ENCODE results near the gene THSD4. TPM values are rescaled to one million over a fixed set of nuclear protein-coding genes. Genes with fewer than 3 reads are reported as not detected.

THSD4 gene
- total and polyA plus RNA-seq, 9 of the 15 experiments (the other 6 are each of a cell fraction or from before 2014, with no cell fraction given): 0.04 TPM; not detected in 5

DNA sequence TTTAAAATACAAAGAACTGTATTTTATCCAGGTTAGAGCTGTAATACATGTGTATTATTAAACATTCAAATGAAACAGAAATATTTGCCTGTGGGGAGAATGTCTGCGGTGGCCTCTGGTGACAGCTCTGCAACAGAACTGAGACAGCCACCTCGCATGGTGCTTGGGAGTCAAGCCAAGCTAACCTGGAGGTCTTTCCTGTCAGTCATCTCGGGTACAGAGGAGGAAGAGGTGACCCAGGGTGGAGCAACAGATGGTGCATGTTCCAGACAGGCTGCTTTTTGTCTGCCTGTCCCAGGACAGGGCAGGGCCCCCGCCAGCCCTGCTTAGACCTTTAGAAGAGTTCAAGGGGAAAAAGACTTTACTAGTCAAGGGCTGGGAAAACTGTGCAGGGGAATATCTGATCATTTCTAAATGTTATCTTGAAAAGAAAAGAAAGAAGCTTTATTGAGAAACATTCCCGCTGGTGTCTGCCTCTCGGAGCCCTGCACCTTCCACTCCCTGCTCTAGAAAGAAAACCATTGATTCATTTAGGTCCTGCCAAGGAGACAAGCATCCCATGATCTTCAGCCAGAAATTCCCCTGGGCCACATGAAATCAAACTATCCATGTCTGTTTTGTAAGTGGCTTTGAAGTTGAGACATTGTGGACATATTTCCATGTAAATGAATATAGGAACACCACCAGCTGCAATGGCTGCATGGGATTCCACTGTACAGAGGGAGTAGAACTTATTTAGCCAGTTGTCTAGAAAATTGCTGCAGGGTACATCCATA lies 689.6 kb downstream of the THSD4 start (continued):
- TF ChIP-seq, protein P1, sequence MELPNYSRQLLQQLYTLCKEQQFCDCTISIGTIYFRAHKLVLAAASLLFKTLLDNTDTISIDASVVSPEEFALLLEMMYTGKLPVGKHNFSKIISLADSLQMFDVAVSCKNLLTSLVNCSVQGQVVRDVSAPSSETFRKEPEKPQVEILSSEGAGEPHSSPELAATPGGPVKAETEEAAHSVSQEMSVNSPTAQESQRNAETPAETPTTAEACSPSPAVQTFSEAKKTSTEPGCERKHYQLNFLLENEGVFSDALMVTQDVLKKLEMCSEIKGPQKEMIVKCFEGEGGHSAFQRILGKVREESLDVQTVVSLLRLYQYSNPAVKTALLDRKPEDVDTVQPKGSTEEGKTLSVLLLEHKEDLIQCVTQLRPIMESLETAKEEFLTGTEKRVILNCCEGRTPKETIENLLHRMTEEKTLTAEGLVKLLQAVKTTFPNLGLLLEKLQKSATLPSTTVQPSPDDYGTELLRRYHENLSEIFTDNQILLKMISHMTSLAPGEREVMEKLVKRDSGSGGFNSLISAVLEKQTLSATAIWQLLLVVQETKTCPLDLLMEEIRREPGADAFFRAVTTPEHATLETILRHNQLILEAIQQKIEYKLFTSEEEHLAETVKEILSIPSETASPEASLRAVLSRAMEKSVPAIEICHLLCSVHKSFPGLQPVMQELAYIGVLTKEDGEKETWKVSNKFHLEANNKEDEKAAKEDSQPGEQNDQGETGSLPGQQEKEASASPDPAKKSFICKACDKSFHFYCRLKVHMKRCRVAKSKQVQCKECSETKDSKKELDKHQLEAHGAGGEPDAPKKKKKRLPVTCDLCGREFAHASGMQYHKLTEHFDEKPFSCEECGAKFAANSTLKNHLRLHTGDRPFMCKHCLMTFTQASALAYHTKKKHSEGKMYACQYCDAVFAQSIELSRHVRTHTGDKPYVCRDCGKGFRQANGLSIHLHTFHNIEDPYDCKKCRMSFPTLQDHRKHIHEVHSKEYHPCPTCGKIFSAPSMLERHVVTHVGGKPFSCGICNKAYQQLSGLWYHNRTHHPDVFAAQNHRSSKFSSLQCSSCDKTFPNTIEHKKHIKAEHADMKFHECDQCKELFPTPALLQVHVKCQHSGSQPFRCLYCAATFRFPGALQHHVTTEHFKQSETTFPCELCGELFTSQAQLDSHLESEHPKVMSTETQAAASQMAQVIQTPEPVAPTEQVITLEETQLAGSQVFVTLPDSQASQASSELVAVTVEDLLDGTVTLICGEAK (IDR thresholded peaks at IDR 0.05): no peak
- TF ChIP-seq, protein P1 (CRISPR knock-in tag; IDR thresholded peaks at IDR 0.05): no peak
- TF ChIP-seq OTX1 (CRISPR knock-in tag; IDR thresholded peaks at IDR 0.05): no peak
- no peak for TF ChIP-seq MCM5 (IDR thresholded peaks at IDR 0.05; ENCODE audit: low read depth)
- TF ChIP-seq, protein P2, sequence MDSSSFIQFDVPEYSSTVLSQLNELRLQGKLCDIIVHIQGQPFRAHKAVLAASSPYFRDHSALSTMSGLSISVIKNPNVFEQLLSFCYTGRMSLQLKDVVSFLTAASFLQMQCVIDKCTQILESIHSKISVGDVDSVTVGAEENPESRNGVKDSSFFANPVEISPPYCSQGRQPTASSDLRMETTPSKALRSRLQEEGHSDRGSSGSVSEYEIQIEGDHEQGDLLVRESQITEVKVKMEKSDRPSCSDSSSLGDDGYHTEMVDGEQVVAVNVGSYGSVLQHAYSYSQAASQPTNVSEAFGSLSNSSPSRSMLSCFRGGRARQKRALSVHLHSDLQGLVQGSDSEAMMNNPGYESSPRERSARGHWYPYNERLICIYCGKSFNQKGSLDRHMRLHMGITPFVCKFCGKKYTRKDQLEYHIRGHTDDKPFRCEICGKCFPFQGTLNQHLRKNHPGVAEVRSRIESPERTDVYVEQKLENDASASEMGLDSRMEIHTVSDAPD (CRISPR knock-in tag; IDR thresholded peaks at IDR 0.05): no peak
- TF ChIP-seq ZNF77 (CRISPR knock-in tag; IDR thresholded peaks at IDR 0.05): no peak
- TF ChIP-seq REST (IDR thresholded peaks at IDR 0.05; ENCODE audit: borderline replicate concordance): no peak
- no peak for TF ChIP-seq REST (CRISPR knock-in tag; IDR thresholded peaks at IDR 0.05; ENCODE audit: low read depth)
